Measurements from ENCODE around the gene TFRC.
"Not testable (repeated sequence)": the region's sequence is repeated elsewhere in the genome, so short reads cannot be mapped to it uniquely, and the experiment has no call there.

The TFRC gene

DNA sequence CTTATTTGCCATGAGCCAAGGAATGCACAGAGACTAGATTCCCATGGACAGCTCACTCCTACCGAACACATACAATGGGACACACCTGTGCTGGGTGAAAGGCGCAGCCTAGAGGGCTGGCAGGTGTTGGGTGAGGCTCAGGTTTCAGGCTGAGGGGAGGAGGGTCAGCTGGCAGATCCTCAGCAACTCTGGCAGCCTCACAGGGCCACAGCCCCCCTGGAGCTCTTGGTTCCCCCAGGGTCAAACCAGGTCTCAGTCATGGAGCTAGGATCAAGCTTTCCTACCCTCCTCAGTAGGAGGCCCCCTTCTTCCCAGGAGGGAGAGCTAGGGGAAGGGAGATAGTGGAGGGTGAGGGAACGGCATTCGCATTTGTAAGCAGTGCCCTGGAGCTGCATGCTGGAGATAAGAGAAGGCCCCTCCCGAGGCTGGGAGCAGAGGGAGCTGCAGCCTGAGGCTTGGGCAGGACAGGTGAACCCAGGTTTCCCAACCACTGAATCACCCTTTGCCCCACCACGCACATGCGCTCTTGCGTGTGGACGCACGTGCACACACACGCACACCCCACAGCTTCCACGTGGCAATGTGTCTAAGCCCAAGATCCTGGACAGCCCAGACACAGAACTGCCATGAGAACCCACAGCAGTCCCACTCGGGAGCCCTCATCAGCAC lies 26.3 kb upstream of the TFRC start:
- peaks cover 6% of the 10 kb centered on the region for H3K4me1 ChIP-seq (ENCODE audit: control insufficient read depth, low read depth, low read length)
- H3K36me3 ChIP-seq (ENCODE audit: control insufficient read depth, low read depth, low read length) = no peaks in the 10 kb centered on the region
- H3K9ac ChIP-seq (ENCODE audit: low read length) = no peak overlapping the region
- no peak overlapping the region for H3K27ac ChIP-seq (ENCODE audit: low read length)
- H3K27me3 ChIP-seq (ENCODE audit: control insufficient read depth, insufficient read depth, low read length) = no peaks in the 10 kb centered on the region
- H3K4me3 ChIP-seq (ENCODE audit: low read length) = no peak overlapping the region
- no peaks in the 10 kb centered on the region for H3K9me3 ChIP-seq (ENCODE audit: control insufficient read depth, low read depth, low read length)

DNA sequence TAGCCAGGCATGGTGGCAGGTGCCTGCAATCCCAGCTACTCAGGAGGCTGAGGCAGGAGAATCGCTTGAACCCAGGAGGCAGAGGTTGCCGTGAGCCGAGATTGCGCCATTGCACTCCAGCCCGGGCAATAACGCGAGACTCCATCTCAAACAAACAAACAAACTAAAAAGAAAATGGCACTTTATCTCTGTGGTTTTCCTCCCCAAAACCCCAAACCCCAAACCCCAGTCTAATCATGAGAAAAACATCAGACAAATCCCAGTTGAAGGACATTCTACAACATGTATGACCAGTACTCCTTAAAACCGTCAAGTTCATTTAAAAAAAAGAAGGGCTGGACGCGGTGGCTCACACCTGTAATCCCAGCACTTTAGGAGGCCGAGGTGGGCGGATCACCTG lies 22.8 kb upstream of the TFRC start:
- H3K27ac ChIP-seq (ENCODE audit: low read length); H3K27me3 ChIP-seq (ENCODE audit: control insufficient read depth, insufficient read depth, low read length); H3K4me3 ChIP-seq (ENCODE audit: low read length); H3K36me3 ChIP-seq (ENCODE audit: control insufficient read depth, low read depth, low read length); H3K4me1 ChIP-seq (ENCODE audit: control insufficient read depth, low read depth, low read length); H3K9ac ChIP-seq (ENCODE audit: low read length); H3K9me3 ChIP-seq (ENCODE audit: control insufficient read depth, low read depth, low read length): not testable (repeated sequence)

DNA sequence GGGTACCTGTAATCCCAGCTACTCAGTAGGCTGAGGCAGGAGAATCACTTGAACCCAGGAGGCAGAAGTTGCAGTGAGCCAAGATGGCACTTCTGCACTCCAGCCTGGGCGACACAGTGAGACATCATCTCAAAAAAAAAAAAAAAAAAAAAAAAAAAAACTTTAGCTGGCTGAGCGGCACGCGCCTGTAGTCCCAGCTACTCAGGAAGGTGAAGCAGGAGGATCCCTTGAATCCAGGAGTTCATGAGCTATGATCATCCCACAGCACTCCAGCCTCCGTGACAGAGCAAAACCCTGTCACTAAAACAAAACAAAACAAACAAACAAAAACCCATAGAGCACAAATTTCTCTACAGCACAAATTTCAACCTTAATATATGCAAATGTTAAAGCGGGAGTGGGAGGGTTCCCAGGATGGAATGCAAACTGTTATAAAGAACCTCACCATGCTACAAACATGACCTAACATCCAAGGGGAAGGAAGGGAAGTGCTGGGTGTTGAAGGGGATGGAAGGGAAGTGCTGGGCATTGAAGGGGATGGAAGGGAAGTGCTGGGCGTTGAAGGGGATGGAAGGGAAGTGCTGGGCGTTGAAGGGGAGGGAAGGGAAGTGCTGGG lies 16.6 kb upstream of the TFRC start:
- not testable (repeated sequence) for H3K9me3 ChIP-seq (ENCODE audit: control insufficient read depth, low read depth, low read length); H3K4me3 ChIP-seq (ENCODE audit: low read length); H3K4me1 ChIP-seq (ENCODE audit: control insufficient read depth, low read depth, low read length); H3K27ac ChIP-seq (ENCODE audit: low read length); H3K27me3 ChIP-seq (ENCODE audit: control insufficient read depth, insufficient read depth, low read length); H3K36me3 ChIP-seq (ENCODE audit: control insufficient read depth, low read depth, low read length); H3K9ac ChIP-seq (ENCODE audit: low read length)

DNA sequence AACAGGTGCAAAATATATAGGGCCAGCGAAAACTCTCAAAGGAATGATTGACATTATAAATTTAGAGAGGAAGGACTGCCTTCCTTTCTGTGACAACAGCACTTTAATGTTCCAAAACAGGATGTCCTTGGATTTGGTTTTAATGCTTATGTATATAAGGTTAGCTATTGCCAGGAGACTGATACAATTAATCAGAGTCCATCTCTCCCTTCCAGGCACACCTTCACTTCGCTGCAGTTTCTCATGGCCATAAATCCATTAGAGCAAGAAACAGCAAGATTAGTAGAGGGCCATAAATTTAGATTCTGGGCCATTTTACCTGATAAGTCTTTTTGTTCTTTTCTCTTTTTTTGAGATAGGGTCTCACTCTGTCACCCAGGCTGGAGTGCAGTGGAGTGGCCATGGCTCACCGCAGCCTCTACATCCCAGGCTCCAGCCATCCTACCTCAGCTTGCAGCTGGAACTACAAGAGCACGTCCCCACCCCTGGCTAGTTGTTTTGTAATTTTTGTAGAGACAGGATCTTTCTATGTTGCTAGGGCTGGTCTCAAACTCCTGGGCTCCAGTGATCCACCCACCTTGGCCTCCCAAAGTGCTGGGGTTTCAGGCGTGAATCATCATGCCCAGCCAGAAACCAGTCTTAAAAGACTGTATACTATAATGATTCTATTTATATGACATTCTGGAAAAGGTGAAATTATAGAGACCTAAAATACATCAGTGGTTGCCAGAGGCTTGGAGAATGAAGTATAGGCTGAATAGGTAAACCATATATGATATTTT lies 15.7 kb upstream of the TFRC start:
- Histone ChIP-seq H3K27ac (ENCODE audit: low read length) (no peak overlapping the region), H3K9me3 (ENCODE audit: control insufficient read depth, low read depth, low read length) (no peaks in the 10 kb centered on the region), H3K9ac (ENCODE audit: low read length) (no peak overlapping the region), H3K4me3 (ENCODE audit: low read length) (no peak overlapping the region), H3K4me1 (ENCODE audit: control insufficient read depth, low read depth, low read length) (no peaks in the 10 kb centered on the region), H3K27me3 (ENCODE audit: control insufficient read depth, insufficient read depth, low read length) (no peaks in the 10 kb centered on the region), H3K36me3 (ENCODE audit: control insufficient read depth, low read depth, low read length) (no peaks in the 10 kb centered on the region)

DNA sequence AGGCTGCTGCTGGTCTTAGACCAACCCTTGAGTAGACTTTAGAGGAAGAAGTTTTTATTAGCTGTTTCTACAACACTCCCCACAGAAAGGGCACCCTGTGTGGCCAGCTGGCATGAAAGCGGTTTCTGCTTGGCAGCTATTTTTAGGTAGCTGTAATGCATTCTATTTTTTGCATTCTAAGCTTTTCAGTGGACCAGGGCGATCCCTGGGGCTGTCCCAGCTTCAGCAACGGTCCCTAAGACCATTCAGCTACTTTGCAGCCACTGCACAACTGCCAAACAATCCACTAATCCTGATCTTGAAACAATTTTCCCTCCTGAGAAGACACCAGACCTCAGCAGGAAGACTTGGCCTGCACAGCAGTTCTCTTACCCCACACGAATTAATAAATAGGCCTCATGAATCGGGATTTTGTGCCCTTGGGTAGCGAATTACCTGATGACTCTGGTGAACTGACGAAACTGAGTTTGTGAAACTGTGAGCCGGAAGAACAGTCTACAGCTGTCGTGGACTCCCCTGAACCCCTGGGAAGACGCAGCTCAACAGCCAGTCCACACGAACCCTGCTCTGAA lies 14.6 kb upstream of the TFRC start:
- no peaks in the 10 kb centered on the region for H3K4me1 ChIP-seq (ENCODE audit: control insufficient read depth, low read depth, low read length)
- no peaks in the 10 kb centered on the region for H3K27me3 ChIP-seq (ENCODE audit: control insufficient read depth, insufficient read depth, low read length)
- H3K9me3 ChIP-seq (ENCODE audit: control insufficient read depth, low read depth, low read length) = no peaks in the 10 kb centered on the region
- no peak overlapping the region for H3K9ac ChIP-seq (ENCODE audit: low read length)
- H3K4me3 ChIP-seq (ENCODE audit: low read length) = no peak overlapping the region
- no peak overlapping the region for H3K27ac ChIP-seq (ENCODE audit: low read length)
- no peaks in the 10 kb centered on the region for H3K36me3 ChIP-seq (ENCODE audit: control insufficient read depth, low read depth, low read length)

DNA sequence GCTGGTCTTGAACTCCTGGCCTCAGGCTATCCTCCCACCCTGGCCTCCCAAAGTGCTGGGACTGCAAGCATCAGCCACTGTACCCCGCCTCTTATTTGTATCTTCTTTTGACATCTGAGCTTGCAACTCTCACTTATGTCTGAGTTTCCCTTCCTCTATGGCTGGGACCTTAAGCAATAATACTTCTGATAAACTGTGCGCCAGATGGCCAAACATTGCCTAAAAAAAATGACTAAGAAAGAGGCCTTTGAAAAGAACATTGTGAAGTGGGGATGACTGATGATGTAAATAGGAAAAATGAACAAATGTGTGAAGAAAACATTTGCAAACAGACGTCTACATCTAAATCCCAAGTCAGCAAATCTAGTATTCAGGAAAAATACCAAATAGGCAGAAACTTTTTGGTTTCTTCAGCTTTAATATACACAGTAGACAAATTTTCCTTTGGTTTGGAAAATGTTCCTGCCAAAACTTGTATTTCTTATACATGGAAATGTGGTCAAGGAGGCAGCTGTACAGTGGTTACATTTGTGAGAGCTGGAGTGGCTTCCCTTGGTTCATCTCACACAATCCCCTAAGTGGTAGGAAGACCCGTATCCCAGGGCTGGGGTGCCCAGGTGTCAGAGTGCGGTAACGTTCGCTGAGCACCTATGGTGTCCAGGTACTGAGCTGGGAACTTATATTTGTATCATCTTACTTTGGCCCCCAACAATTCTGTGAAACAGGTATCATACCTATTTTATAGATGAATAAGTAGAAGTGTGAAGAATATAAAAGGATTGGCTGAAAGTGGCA lies 11.6 kb upstream of the TFRC start:
- Histone ChIP-seq H3K4me1 (ENCODE audit: control insufficient read depth, low read depth, low read length) (no peaks in the 10 kb centered on the region), H3K4me3 (ENCODE audit: low read length) (no peak overlapping the region), H3K27ac (ENCODE audit: low read length) (no peak overlapping the region), H3K9me3 (ENCODE audit: control insufficient read depth, low read depth, low read length) (no peaks in the 10 kb centered on the region), H3K9ac (ENCODE audit: low read length) (no peak overlapping the region), H3K27me3 (ENCODE audit: control insufficient read depth, insufficient read depth, low read length) (no peaks in the 10 kb centered on the region), H3K36me3 (ENCODE audit: control insufficient read depth, low read depth, low read length) (no peaks in the 10 kb centered on the region)

DNA sequence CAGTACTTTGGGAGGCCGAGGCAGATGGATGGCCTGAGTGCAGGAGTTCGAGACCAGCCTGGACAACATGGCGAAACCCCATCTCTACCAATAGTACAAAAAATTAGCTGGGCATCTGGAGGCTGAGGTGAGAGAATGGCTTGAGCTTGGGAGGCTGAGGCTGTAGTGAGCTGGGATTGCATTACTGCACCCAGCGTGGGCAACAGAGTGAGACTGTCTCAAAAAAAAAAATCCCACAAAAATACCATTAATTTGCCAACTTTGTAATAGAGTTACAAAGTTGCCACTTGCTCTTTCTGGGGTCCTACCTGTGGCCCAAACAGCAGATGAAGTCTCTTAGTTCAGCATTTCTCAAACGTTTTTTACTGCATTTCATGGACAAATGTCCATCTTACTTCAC lies 6.0 kb upstream of the TFRC start:
- Histone ChIP-seq H3K27ac (ENCODE audit: low read length) (no peak overlapping the region), H3K4me3 (ENCODE audit: low read length) (no peak overlapping the region), H3K4me1 (ENCODE audit: control insufficient read depth, low read depth, low read length) (no peaks in the 10 kb centered on the region), H3K9ac (ENCODE audit: low read length) (no peak overlapping the region), H3K27me3 (ENCODE audit: control insufficient read depth, insufficient read depth, low read length) (no peaks in the 10 kb centered on the region), H3K36me3 (ENCODE audit: control insufficient read depth, low read depth, low read length) (no peaks in the 10 kb centered on the region), H3K9me3 (ENCODE audit: control insufficient read depth, low read depth, low read length) (no peaks in the 10 kb centered on the region)

DNA sequence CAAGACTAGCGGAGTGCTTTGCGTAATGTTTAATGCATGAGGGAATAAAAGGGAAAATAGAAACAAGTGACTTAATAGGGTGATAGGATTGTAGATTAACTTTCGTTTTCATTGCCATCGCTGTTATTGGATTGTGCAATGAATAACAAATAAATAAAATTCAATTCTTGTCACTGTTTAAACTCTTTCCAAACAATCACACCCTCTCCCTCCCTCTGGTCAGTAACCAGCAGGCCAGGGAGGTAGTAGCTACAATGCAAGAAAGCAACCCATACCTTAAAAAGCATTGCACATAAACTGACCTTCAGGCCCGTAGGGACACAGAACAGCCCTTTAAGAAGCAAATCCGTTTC lies 705 bp upstream of the TFRC start:
- H3K4me3 ChIP-seq (ENCODE audit: low read length) = peak overlapping the region; percentile 83
- peak overlapping the region; percentile 93 for H3K9ac ChIP-seq (ENCODE audit: low read length)
- peaks cover 9% of the 10 kb centered on the region for H3K4me1 ChIP-seq (ENCODE audit: control insufficient read depth, low read depth, low read length)
- no peaks in the 10 kb centered on the region for H3K27me3 ChIP-seq (ENCODE audit: control insufficient read depth, insufficient read depth, low read length)
- no peaks in the 10 kb centered on the region for H3K9me3 ChIP-seq (ENCODE audit: control insufficient read depth, low read depth, low read length)
- H3K27ac ChIP-seq (ENCODE audit: low read length) = no peak overlapping the region
- no peaks in the 10 kb centered on the region for H3K36me3 ChIP-seq (ENCODE audit: control insufficient read depth, low read depth, low read length)

DNA sequence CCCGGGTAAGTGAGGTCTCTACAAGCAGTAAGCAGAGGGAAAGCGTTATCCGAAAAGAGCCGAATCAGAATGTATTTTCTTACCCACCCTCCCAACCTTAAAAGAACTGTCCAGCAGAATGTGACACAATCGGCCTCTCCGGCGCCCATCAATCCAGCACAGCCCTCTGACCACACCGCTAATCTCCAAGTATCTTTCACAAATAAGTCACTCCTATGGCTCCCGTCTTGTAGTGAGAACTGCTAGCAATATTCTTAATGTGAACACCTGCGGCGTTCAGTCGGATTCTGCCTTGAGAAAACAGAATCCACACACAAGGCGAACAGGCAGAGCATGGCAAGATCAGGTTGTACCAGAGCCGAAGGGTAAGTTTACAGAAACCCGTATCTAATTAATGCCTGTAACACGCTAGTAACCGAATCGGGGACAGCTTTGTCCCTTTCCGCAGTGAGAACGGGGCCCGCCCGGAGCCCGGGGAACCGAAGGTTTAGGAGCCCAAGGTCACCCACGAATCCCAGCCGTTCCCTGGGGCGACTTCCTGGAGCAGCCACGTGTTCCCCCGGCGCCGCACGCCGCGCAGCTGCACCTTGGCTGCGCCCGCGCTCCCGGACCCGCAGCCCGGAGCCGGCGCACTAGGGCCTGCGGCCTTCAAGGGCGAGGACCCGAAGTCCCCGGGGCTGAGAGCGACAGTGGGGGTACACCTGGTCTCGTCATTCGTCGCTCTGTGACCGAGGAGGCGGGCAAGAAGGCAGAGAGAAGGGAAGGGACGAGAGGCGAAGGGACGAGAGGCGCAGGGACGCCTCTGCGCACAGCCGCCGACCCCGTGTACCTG lies 672 bp downstream of the TFRC start:
- H3K27ac ChIP-seq (ENCODE audit: low read length) = peak overlapping the region; percentile 62
- H3K9ac ChIP-seq (ENCODE audit: low read length) = peak overlapping the region; percentile 93
- H3K27me3 ChIP-seq (ENCODE audit: control insufficient read depth, insufficient read depth, low read length) = no peaks in the 10 kb centered on the region
- peaks cover 1% of the 10 kb centered on the region for H3K36me3 ChIP-seq (ENCODE audit: control insufficient read depth, low read depth, low read length)
- peak overlapping the region; percentile 83 for H3K4me3 ChIP-seq (ENCODE audit: low read length)
- peaks cover 9% of the 10 kb centered on the region for H3K4me1 ChIP-seq (ENCODE audit: control insufficient read depth, low read depth, low read length)
- H3K9me3 ChIP-seq (ENCODE audit: control insufficient read depth, low read depth, low read length) = no peaks in the 10 kb centered on the region

DNA sequence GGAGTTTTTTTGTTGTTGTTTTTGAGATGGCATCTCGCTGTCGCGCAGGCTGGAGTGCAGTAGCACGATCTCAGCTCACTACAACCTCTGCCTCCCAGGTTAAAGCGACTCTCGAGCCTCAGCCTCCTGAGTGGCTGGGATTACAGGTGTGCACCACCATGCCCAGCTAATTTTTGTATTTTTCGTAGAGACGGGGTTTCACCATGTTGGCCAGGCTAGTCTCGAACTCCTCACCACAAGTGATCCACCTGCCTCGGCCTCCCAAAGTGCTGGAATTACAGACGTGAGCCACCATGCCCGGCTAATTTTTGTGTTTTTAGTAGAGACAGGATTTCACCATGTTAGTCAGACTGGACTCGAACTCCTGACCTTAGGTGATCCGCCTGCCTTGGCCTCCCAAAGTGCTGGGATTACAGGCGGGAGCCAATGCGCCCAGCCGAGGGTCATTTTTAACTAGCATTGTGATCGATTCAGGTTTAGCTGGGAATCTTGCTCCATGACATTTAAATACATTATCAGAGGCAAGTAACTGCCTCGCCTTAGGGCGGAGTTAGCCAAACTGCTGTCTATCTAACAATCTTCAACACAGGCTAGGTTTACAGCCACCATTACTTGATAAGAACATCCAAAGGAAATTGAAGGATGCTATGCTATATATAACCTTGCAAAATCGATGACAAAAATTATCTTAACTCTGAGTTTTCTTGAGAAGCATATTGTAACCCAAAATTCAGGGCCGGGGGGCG lies 1.6 kb downstream of the TFRC start:
- H3K27me3 ChIP-seq (ENCODE audit: control insufficient read depth, insufficient read depth, low read length); H3K27ac ChIP-seq (ENCODE audit: low read length); H3K4me1 ChIP-seq (ENCODE audit: control insufficient read depth, low read depth, low read length); H3K9me3 ChIP-seq (ENCODE audit: control insufficient read depth, low read depth, low read length); H3K36me3 ChIP-seq (ENCODE audit: control insufficient read depth, low read depth, low read length): not testable (repeated sequence)
- peak overlapping the region; percentile 93 for H3K9ac ChIP-seq (ENCODE audit: low read length)
- peak overlapping the region; percentile 83 for H3K4me3 ChIP-seq (ENCODE audit: low read length)

Data from iPS-18a (cell line).